Stimulated activated CD8-positive, alpha-beta memory T cell treated with anti-CD3 and anti-CD28 coated beads, Interleukin-4, amount 100 ng/mL, for 48 hours (primary cell): ENCODE results near the gene NECAB2.

Experiments
- DNase-seq: peaks from one replicate; pipeline ENCODE4 v3.0.0-alpha.2; 2020

NECAB2 gene

DNA sequence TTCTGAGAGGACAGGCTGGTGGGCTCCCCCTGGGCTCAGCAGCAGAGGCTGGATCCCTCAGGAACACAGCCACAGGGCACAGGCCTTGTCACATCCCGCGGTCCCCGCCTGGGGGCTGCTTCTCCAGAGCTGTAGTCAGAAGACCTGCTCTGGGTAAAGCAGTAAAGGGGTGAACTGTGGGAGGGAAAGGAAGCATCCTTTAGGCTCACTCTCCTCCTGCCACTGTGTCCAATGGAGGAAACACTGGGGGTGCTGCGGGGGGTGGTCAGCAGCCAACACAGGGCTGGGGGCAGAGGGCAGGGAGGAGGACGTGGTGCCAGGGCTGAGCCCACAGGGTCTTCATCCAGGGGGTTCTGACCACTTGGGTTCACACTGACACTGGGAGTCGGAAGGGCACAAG is 79.6 kb downstream of the NECAB2 start:
- DNase-seq = no peak

DNA sequence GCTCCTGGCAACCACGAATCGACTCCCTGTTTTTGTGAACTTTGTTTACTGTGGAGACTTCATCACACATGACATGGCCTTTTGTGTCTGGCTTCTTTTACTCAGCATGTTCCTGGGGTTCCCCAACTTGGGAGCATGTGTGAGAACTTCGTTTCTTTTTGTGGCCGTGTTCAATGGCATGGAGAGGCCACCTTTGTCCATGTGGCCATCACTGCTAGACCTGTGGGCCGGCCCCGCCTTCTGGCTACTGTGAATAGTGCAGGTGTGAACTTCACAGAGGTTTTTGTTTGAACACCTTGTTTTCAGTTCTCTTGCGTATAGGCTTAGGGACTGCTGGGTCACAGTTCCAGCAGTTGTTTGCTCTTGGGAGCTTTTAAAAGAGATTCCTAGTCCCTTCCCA is 80.2 kb downstream of the NECAB2 start:
- no peak for DNase-seq

DNA sequence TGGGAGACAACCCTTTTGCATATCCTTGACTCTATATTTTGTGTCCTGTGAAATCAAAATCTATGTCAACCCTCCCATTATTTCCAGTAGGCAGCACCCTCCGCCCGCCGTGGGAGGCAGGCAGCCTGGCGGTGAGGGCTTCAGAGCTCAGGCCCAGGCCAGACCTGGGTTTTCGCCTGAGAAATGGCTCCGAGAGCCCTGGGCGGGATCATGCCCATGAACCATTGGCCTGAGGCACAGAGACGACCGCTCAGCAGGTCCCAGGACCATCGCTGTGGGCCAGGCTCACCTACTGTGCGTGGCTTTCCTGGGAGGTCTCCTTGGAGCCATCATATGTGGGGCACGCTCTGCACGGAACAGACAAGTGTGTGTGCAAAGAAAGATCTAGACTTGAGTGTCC is 80.8 kb downstream of the NECAB2 start:
- DNase-seq = no peak

DNA sequence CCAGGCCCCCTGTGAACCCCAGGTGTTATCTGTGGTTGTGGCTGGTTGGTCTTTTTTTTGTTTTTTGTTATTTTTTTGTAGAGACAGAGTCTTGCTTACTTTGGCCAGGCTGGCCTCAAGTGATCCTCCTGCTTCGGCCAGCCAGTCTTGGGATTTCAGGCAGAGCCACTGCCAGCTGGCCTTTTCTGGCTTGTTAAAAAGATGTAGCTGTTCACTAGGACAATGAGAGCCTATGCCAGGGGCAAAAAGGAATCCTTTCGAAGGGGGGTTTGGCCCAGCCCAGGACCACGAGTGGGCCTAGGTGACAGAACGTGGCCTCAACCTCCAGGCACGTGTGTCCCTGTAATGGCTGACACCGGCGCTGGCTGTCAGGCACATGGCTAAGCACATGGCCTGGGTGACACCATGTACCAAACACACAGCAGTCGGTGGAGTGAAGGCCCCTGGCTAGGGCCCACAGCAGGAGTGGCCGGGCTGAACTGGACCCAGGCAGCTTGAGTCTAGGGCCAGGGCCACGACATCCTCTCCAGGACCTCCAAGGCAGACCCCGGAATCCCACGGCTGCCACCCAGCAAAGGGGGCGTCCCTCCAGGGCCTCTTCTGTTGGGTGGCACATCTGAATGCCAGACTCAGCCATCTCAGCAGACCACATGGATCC is 81.5 kb downstream of the NECAB2 start:
- DNase-seq = no peak

DNA sequence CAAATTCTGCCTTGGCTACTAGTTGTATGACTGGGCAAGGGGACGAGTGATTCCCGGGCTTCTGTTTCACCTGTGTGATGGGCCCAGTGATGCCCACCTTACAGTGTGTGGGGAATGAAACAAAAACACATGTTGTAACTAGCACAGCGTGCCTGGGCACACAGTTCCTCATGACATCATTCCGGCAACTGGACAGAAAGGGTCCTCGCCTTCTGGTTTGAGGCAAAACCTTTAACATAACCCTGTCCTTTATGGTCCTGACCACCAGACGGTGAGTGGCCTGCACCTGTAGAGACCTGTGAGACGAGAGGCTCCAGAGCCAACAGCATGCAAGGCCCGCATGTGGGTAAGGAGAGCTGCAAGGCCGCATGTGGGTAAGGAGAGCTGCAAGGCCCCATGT is 82.3 kb downstream of the NECAB2 start:
- DNase-seq = no peak

DNA sequence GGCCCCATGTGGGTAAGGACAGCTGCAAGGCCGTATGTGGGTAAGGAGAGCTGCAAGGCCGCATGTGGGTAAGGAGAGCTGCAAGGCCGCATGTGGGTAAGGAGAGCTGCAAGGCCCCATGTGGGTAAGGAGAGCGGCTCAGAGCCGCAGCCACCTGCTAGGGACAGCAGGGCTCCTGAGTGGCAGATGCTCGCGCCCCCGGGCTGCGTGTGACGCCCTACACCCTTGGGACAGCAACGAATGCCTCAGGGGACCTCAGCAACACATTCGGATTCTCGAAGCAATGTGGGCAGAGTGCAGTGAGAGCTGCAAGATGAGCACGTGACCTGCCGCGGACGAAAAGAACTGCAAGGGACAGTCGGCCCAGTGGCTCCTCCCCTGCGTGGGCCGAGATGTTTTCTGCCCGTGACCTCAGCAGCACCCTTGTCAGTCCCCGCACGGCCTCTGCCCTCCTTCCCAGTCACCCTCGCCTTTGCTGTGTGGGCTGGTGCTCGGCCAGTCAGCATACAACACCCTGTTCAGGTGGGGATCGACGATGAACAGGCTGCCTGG is 84.1 kb downstream of the NECAB2 start:
- no peak for DNase-seq
